Kidney (tissue), 14 donors: Measurements from ENCODE around the gene POLR1E. TPM values are rescaled to one million over a fixed set of nuclear protein-coding genes. Genes with fewer than 3 reads are reported as not detected.

Experiments used
- DNase-seq, 5 donors: peaks; one replicate each; pipeline ENCODE4 v3.0.0-alpha.2; 2013 to 2020
- FAIRE-seq: peaks from 2 replicates; lab custom pipeline; 2012; peaks lifted over from hg19 to GRCh38; lab: Jason Lieb, UNC
- H3K27ac ChIP-seq, 2 donors: one replicate each; pipeline ENCODE4 v1.7.0; 2013; ENCODE audit warnings: low read depth in 2 of 2, low read length in 2 of 2, inconsistent platforms in 1 of 2
- H3K27me3 ChIP-seq: one replicate; pipeline ENCODE4 v1.7.1; 2013; ENCODE audit warnings: low read length, inconsistent platforms; ENCODE audit not compliant: control insufficient read depth, insufficient read depth
- H3K36me3 ChIP-seq, 3 donors: one replicate each; pipeline versions ENCODE4 v1.7.0 to v1.7.1; 2013; ENCODE audit warnings: low read length in 3 of 3, control low read depth in 1 of 3, inconsistent platforms in 1 of 3; ENCODE audit not compliant: insufficient read depth in 3 of 3, control insufficient read depth in 2 of 3
- H3K4me1 ChIP-seq, 3 donors: one replicate each; pipeline versions ENCODE4 v1.7.0 to v1.7.1; 2013; ENCODE audit warnings: low read length in 3 of 3, inconsistent platforms in 1 of 3, low read depth in 1 of 3; ENCODE audit not compliant: control insufficient read depth in 2 of 3, insufficient read depth in 2 of 3
- H3K4me3 ChIP-seq, 3 donors: one replicate each; pipeline versions ENCODE4 v1.7.0 to v1.8.1; 2013; ENCODE audit warnings: low read length in 3 of 3, control low read depth in 1 of 3, inconsistent platforms in 1 of 3
- H3K9ac ChIP-seq, 3 donors: one replicate each; pipeline versions ENCODE4 v1.7.0 to v1.7.1; 2013; ENCODE audit warnings: low read length in 3 of 3, control low read depth in 1 of 3, inconsistent platforms in 1 of 3
- H3K9me3 ChIP-seq, 3 donors: one replicate each; pipeline versions ENCODE4 v1.7.0 to v1.7.1; 2013; ENCODE audit warnings: low read length in 3 of 3, control low read depth in 1 of 3, inconsistent platforms in 1 of 3; ENCODE audit not compliant: control insufficient read depth in 2 of 3, insufficient read depth in 1 of 3
- intact Hi-C: fragments of 100-400 bp; cut with DNase I; formaldehyde crosslinking; loops from one replicate; pipeline ENCODE4 v1.11.1; 2022
- polyA plus RNA-seq: library from polyadenylated mRNA; stranded (reverse); fragments of 350-450 nt; fragmentation: Illumina TruSeq; extraction: RNeasy Lipid Tissue Mini Kit (QIAGEN cat#74804); gene quantifications from one replicate; pipeline ENCODE4 v1.2.3, GENCODE V29; 2014; ENCODE audit warnings: low read depth, low replicate concordance; ENCODE audit not compliant: insufficient read depth
- total RNA-seq: library from RNA; stranded (reverse); fragmentation: NEBNext Ultra II Directional; extraction: Animal tissue kit (Norgen Biotek cat#: 25700); gene quantifications from one replicate; pipeline ENCODE4 v1.2.1, GENCODE V29; 2021
- TF ChIP-seq, protein P1 (sequence below): IDR thresholded peaks from 3 replicates; pipeline ENCODE4 v1.5.1; 2012; ENCODE audit warnings: mild to moderate bottlenecking, moderate library complexity, borderline replicate concordance; ENCODE audit not compliant: insufficient read depth; ENCODE audit errors: extremely low read depth
- donor health status: control.
- donor health status: control.
- donor health status: control.
- donor health status: control.
- donor health status: control.
- donor health status: DM: yes; HTN: yes; CAD: no.
- donor health status: Normal renal cell carcinoma (clear cell type).

The POLR1E gene
- total and polyA plus RNA-seq, 2 donors from 2014 or later: 8.2 to 17.2 TPM

DNA sequence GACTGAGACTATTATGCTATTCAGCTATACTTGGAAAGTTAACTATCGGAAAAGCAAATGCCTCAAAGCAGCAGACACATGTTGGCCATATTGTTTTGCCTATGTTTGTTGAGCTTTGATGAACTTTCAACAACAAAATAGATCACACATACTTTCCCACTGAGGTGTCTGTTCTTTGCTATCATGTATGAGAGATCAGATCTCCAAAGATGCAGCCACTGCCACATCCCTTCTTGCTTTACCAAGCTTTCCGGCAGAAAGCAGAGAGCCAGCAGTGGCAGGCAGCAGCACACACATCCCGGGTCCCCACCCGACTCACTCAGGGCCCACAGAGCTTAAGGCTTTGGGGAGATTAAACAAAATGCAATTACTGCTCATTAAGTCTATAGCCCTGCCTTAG, 39.3 kb upstream of the POLR1E start:
- no peak overlapping the region for H3K9ac ChIP-seq
- TF ChIP-seq, protein P1, sequence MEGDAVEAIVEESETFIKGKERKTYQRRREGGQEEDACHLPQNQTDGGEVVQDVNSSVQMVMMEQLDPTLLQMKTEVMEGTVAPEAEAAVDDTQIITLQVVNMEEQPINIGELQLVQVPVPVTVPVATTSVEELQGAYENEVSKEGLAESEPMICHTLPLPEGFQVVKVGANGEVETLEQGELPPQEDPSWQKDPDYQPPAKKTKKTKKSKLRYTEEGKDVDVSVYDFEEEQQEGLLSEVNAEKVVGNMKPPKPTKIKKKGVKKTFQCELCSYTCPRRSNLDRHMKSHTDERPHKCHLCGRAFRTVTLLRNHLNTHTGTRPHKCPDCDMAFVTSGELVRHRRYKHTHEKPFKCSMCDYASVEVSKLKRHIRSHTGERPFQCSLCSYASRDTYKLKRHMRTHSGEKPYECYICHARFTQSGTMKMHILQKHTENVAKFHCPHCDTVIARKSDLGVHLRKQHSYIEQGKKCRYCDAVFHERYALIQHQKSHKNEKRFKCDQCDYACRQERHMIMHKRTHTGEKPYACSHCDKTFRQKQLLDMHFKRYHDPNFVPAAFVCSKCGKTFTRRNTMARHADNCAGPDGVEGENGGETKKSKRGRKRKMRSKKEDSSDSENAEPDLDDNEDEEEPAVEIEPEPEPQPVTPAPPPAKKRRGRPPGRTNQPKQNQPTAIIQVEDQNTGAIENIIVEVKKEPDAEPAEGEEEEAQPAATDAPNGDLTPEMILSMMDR: no peak
- no peak for FAIRE-seq
- no peak for DNase-seq
- peaks cover 4 to 9% (median 9%) of the 10 kb centered on the region in 3 donors for H3K36me3 ChIP-seq
- intact Hi-C loops: no loop called here
- H3K4me1 ChIP-seq: peaks cover 0 to 2% (median 0%) of the 10 kb centered on the region in 3 donors
- H3K9me3 ChIP-seq: no peaks in the 10 kb centered on the region
- no peak overlapping the region for H3K4me3 ChIP-seq
- H3K27ac ChIP-seq: no peak overlapping the region
- no peaks in the 10 kb centered on the region for H3K27me3 ChIP-seq

DNA sequence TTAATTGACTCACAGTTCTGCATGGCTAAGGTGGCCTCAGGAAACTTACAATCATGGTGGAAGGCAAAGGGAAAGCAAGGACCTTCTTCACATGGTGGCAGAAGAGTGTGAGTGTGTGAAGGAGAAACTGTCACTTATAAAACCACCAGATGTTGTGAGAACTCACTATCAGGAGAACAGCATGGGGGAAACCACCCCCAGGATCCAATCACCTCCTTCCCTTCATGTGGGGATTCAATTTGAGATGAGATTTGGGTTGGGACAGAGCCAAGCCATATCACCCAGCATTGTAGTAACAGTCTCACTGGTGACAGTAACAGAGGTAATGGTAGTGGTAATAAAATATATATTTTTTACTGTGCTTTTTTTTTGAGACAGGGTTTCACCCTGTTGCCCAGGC, 38.6 kb upstream of the POLR1E start:
- Histone ChIP-seq H3K27me3 (no peaks in the 10 kb centered on the region), H3K36me3 (peaks cover 2 to 4% (median 3%) of the 10 kb centered on the region in 3 donors), H3K4me1 (peaks cover 0 to 5% (median 2%) of the 10 kb centered on the region in 3 donors), H3K9ac (no peak overlapping the region), H3K9me3 (no peaks in the 10 kb centered on the region), H3K4me3 (no peak overlapping the region), H3K27ac (no peak overlapping the region)
- DNase-seq (no peak), FAIRE-seq (no peak)
- intact Hi-C loops: no loop called here
- TF ChIP-seq, protein P1: no peak

DNA sequence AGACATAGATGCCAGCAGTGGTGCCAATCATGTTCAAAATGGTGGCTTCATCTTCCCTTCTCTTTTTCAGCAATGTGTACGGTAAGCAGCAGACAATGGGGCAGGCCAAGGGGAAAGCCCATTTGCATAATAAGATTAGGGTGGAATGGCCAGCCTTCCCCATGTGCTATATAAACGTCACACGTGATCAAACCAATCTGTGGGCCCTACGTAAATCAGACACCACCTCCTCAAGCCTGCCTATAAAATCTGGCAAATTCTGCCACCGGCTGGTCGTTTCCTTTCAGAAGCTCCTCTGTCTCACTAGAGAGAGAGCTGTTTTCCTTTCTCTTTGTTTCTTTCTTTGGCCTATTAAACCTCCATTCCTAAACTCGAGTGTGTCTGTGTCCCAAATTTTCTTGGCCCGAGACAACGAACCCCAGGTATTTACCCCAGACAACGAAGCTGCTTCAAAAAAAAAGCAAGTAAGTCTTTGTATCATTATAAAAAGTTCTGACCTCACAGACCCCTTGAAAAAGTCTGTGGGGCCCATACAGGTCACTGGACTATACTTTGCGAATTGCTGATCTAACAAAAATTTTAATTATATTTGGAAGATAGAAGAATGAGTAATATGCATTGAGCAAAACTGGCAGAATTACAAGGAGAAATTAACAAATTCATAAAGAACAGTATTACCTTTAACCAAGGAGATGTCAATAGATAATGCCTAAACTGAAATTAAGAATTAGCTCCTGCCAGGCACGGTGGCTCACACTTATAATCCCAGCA, 35.7 kb upstream of the POLR1E start:
- H3K9ac ChIP-seq: no peak overlapping the region
- peaks cover 0 to under 1% (median 0%) of the 10 kb centered on the region in 3 donors for H3K9me3 ChIP-seq
- H3K27ac ChIP-seq: no peak overlapping the region
- FAIRE-seq (no peak), DNase-seq (no peak)
- intact Hi-C loops: no loop called here
- no peaks in the 10 kb centered on the region for H3K27me3 ChIP-seq
- H3K36me3 ChIP-seq: no peaks in the 10 kb centered on the region
- TF ChIP-seq, protein P1: no peak
- peaks cover 0 to 14% (median 11%) of the 10 kb centered on the region in 3 donors for H3K4me1 ChIP-seq
- H3K4me3 ChIP-seq: no peak overlapping the region
